HG03045 (cell line): ENCODE data around the gene THTPA.

Experiments used
- ATAC-seq: cut with Tn5 transposase; IDR thresholded peaks from one replicate; pipeline ENCODE4 v1.9.1; 2021; ENCODE audit warnings: mild to moderate bottlenecking, moderate library complexity; ENCODE audit not compliant: unreplicated experiment

Gene THTPA

DNA sequence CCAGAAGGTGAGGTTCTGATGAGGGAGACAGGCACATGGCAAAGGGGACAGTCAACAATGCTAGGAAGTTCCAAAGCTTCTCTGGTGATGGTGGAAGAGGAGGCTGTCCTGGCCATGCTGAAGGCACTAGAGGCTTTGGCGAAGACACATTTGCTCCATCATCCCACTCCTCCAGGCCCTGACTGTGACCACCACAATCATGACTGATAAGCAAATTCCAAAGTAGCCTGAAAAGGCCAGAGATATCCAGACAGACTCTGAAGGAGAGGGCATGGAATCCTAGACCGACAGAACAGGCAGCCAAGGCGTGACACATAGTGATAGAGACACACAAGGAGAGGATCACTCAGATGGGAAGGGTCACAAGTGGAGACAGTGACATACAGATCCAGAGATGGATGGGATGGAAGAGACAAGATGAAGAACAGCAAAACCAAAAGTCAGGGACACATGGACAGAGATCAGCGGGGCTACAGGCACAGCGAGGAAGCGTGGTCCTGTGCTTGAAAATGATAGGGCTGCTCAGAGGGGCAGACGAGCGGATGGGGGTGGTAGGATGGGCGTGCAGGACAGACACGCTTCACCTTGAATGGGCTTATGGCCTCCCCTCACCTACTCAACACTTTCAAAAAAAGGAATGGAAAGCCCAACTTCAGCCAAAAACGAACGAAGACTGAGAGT is 5.8 kb upstream of the THTPA start:
- ATAC-seq: no peak

- ATAC-seq: no peak
Observed at GRCh38 chr14:23550812-23551265, 5.2 kb upstream of the THTPA start.

DNA sequence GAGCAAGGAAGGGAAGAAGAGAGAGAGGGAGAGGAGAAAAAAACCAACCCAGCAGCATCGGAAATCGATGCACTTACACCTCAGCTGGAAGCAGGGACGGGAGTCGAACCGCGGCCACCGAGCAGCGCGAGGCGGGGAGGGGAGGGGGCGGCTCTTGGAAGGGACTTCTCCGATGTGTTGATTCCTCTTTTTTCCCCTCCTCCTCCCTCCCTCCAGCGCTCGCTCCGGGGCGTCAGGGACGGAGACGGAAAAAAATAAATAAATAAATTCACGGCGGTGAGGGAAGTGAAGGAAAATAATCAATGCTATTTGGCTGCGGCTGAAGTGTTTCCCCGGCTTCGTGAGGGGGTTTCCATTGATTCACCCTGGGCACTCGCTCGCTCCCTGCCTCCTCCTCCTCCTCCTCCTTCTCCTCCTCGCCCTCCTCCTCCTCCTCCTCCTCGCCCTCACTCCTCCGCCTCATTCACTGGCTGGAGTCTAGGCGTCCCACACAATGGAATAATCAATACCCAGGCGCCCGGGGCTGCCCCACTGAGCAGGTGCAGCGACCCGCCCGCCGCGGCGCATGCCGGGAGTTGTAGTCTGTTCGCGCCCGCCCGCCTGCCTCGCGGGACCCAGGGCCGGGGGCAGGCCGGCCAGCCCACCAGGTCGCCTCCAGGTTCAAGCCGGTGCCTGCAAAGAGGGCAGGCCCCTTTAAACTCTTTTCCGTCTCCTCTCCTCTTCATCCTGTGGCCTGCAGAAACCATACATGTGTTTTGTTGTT is 4.6 kb upstream of the THTPA start, which contains the start of gene ZFHX2:
TSS of gene ZFHX2 (minus strand) at position 500 of the 763 bp plus-strand sequence. CDS start 16,440 bp downstream, outside the sequence.
- ATAC-seq: peak; percentile 44

GRCh38 chr14:23555533-23555881 is 564 bp upstream of the THTPA start:
- no peak for ATAC-seq

GRCh38 chr14:23556700-23557440 is 799 bp downstream of the THTPA start:
- ATAC-seq: no peak

DNA sequence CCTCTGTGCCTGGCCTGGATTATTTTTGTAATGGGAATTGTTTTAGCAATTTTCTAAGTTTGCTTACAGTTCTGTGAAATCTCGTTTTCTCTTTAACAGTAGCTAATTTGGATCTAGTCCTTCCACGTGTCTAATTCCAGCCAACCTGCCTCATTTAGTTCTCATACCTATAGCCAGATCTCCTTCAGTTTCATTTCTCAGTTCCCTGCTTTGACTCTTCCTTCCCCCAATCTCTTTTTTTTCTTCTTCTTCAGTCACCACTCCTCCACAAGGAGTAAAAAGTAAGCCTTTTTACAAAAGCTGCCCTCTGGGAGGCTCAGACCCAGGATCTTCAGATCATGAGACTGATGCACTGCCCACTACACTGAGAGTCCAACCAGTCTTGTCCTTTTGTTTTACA is 1.4 kb downstream of the THTPA start:
- ATAC-seq: no peak

DNA sequence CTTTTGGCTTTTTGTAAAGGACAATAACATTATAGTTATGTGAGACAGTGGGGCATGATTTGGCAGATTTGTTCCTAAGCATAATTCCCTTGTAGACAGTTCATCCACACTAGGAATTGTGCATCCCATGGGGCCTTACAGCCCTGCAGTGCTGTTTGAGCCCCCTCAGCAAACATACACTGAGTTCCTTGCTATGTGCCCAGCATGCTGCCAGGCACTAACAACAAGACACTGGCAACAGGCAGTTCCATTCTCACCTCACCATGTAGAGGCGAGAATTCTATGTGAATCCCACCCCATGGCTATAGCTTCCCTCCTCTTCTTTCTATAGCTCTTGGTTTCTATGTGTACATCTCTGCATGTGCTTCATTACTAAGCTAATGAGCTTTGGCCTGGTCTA is 1.9 kb downstream of the THTPA start:
- ATAC-seq: no peak

GRCh38 chr14:23558346-23559009 is 2.4 kb downstream of the THTPA start:
- no peak for ATAC-seq

- no peak for ATAC-seq
Observed at GRCh38 chr14:23559010-23559925, 3.2 kb downstream of the THTPA start.

DNA sequence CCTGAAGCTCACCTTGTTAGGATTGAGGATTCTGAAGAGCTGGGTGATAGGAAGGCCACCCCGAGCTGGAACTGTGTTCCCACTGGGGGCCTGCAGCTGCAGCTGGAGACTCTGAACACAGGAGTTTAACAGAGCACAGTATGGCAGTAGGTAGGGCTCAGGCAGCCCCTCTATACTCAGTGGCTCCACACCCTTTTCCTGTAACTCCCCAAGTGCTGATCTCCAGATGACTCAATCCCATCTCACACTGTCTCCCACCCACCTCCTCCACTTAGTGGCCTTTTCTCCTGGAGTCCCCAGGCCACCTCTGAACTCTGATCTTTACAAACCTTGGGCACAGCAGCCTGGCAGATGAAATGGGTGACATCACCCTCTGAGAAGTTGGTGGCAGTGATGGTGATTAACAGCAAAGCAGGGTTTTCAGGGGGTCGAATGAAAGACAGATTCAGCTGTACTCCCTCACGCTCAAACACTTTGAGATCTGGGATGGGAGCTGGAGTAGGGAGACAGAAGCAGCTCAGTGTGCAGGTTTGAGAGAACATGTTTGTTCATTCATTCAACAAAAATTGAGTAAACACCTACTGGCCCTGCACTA is 4.0 kb downstream of the THTPA start:
- ATAC-seq: no peak

GRCh38 chr14:23561259-23561658 is 5.2 kb downstream of the THTPA start:
- no peak for ATAC-seq

GRCh38 chr14:23561873-23562821 is 6.1 kb downstream of the THTPA start:
- no peak for ATAC-seq

GRCh38 chr14:23562822-23563472 is 6.9 kb downstream of the THTPA start:
- no peak for ATAC-seq

- ATAC-seq: no peak
Observed at GRCh38 chr14:23563473-23564180, 7.6 kb downstream of the THTPA start.

DNA sequence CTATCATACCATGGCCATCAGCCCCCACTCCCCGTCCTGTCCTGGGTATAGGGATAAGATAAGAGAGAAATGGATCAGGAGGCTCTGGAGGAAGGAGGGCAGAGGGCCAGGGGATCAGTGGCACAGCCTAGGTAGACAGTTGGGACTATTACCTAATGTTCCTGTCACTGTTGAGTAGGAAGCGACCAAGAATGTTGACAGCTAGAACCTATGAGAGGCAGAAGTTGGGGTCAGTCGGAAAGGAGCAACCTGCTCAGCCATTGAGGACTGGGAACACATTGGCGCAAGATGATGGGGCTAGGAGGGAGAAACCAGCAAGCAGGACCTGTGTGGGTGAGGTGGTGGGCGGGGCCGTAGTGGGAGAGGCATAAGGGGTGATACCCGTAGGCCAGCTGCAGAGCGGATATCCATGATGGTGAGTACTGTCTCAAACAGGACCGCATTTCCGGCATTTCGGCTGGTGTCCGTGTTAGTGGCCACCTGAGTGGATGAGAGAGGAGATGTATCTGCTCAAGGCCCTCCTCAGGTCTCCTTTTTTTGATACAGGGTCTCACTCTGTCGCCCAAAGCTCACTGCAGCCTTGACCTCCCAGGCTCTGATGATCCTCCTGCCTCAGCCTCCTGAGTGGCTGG is 8.2 kb downstream of the THTPA start:
- no peak for ATAC-seq

- ATAC-seq: no peak
Observed at GRCh38 chr14:23564876-23565275, 8.8 kb downstream of the THTPA start.

GRCh38 chr14:23565626-23566025 is 9.6 kb downstream of the THTPA start:
- no peak for ATAC-seq
